CMK (cell line): Measurements from ENCODE around the gene CCDC192.
"Not testable (repeated sequence)": the region's sequence is repeated elsewhere in the genome, so short reads cannot be mapped to it uniquely, and the experiment has no call there.

Source experiments
- DNase-seq: peaks from one replicate; pipeline ENCODE4 v3.0.0-alpha.2; 2010; ENCODE audit warnings: low read depth

The CCDC192 gene

GRCh38 chr5:127762412-127762811 lies 59.2 kb downstream of the CCDC192 start:
- no peak for DNase-seq

GRCh38 chr5:127766676-127767335 lies 63.6 kb downstream of the CCDC192 start:
- no peak for DNase-seq

DNA sequence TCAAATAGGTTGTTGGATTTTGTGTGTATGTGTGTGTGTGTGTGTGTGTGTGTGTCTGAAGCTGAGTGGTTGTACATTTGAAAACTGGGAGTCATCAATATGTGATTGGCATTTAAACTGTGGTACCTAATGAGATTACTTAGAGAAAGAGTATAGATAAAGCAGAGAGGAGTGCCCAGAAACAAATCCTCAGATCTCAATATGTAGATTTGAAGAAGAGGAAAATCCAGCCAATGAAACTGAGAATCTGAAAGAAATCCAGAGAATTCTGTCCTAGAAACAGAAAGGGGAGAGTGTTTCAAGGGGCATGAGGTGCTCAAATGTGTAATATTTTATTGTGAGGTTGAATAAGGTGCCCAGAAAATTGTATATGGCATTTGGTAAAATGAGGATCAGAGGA lies 66.2 kb downstream of the CCDC192 start:
- DNase-seq, result no peak

DNA sequence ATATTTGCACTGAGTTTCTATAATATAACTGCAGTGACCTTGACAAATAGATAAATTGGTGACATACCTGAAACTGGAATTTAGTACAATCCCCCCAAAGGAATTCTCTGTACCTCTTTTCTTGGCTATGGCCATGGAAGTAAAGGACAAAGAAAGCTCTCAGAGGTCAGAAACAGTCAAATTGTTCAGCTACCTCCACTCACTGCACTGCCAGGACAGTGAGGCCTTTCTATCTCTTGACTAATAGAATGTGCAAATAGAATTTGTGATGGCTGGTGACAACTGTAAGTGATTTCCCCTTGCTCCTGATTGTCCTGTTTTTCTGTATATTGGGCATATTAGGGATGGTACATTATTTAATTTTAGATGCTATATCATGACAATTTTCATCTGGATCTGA lies 67.1 kb downstream of the CCDC192 start:
- no peak for DNase-seq

- DNase-seq, result no peak
Observed at GRCh38 chr5:127772531-127772930, 69.3 kb downstream of the CCDC192 start.

DNA sequence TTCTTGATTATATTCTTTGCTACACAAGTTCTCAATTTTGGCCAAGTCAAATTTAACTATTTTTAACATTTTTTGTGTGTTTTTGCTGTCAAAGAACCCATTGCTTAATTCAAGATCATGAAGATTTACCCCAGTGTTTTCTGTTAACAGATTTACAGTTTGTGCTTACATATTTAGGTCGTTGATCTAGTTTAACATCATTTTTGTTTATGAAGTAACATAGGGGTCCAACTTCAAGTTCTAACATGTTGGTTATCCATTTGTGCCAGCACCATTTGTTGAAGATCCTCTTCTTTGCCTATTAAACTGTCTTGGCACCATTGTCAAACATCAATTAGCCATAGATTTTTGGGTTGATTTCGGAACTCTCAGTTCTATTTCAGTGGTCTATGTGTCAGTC lies 71.0 kb downstream of the CCDC192 start:
- no peak for DNase-seq

DNA sequence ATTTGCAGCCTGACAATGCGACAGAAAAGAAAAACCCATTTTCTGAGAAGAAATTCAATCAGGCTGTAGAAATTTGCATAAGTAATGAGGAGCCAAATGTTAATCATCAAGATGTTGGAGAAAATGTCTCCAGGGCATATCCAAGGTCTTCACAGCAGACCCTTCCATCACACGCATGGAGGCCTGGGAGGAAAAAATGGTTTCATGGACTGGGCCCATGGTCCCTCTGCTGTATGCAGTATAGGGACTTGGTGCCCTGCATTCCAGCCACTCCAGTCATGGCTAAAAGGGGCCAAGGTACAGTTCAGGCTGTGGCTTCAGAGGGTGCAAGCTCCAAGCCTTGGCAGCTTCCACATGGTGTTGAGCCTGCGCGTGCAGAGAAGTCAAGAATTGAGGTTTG lies 73.3 kb downstream of the CCDC192 start:
- no peak for DNase-seq

- no peak for DNase-seq
Observed at GRCh38 chr5:127777957-127778356, 74.8 kb downstream of the CCDC192 start.

- DNase-seq, result not testable (repeated sequence)
Observed at GRCh38 chr5:127782450-127782849, 79.3 kb downstream of the CCDC192 start.

DNA sequence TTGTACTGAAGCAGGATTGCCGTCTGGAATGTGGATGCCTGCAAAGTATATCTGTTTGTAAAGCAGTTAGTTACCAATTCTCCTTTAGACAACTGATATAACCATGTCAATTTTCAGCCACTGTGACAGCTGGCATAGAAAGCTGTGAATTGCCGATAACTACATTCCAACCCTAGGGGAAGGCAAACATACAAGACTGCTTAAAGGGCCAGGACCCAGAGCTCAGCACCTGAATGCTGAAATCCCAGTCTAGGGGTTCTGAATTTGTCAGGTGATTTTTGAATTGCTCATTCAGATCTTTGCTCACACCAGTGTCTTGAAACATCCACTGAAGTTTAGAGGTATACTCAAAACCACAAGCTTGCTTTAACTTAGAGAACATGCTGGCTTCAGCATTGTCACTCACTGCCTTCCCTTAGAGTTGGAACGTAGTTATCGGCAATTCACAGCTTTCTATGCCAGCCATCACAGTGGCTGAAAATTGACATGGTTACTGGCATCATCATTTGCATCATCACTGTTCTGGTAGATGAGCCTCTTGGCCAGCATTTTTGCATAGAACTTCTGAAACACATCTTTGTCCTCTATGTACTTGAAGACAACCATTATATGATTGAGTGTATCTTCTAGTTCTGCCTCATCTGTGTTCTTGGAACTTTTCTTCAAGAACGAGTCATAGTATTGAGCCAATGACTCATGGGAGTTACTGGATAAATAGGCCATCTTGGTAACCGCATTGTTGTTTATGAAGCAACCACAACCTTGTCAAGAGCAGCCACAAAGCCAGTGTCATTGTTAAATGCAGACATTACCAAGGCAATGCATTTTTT lies 82.1 kb downstream of the CCDC192 start:
- DNase-seq, result no peak

DNA sequence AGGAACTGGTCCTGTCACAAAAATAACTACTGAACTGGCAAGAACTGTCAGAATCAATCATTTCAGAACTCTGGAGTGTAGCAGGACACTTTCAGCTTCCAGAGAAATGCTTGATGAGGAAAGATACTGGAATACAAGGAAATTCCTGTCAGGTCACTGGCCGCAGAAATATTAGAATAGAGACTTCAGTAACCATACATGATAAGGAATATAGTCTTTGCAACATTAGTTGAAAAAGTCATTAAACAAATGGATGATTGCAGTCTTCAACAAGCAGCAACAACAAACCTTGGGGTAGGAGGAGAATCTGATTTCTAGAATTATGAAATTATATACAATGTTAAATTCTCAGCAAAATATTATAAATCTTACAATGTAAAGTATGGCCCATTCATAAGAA lies 88.2 kb downstream of the CCDC192 start:
- no peak for DNase-seq

GRCh38 chr5:127791908-127792307 lies 88.7 kb downstream of the CCDC192 start:
- DNase-seq, result not testable (repeated sequence)

DNA sequence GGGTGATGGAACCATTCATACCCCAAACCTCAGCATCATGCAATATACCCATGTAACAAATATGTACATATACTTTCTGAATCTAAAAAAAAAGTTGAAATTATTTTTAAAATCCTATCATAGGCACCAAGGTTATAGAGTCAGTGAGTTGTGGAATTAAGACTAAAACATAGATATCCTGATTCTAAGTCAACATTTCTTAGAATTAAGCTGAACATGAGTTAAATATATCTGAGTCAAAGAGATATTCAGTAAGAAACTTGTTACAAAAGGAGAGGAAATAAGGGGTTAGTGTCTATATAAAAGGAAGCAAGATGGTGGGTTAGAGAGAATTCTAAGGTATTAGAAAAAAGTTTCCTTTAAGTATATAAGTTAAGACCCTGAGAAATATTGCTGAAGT lies 89.9 kb downstream of the CCDC192 start:
- no peak for DNase-seq

DNA sequence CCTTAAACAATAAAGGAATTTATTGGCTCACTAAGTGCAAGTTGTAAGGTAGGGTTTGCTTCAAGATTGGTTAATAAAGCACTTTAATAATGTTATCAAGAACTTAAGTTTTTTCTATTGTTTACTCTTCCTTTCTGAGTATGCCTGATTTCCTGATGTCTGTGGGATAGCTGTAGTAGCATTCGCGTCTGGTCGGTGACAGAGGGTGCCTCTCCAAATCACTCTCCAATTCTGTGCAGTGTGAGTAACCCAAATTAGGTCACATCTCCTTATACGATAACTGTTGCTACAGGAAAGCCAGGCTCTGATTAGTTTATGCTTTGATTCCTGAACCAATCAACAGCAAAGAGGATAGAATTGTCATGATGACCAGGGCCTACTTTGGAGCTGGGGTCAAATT lies 90.7 kb downstream of the CCDC192 start:
- no peak for DNase-seq

DNA sequence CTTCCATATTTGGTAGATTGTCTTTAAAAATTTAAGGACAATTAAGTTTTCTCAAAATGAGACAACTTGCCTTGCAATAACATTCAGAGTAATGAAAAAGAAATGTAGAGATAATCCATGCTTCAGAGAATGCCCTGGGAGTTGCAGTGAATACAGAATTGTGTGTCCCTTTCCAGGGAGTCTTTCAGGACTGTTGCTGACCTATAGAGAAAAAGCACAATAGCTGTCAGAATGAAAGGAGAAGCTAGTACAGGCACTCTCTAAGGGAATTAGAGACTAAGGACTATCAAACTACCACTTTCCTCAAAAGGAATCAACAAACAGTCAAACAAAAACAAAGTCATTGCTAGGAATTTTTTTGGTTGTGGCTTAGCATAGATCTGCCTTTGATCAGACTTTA lies 93.0 kb downstream of the CCDC192 start:
- no peak for DNase-seq

DNA sequence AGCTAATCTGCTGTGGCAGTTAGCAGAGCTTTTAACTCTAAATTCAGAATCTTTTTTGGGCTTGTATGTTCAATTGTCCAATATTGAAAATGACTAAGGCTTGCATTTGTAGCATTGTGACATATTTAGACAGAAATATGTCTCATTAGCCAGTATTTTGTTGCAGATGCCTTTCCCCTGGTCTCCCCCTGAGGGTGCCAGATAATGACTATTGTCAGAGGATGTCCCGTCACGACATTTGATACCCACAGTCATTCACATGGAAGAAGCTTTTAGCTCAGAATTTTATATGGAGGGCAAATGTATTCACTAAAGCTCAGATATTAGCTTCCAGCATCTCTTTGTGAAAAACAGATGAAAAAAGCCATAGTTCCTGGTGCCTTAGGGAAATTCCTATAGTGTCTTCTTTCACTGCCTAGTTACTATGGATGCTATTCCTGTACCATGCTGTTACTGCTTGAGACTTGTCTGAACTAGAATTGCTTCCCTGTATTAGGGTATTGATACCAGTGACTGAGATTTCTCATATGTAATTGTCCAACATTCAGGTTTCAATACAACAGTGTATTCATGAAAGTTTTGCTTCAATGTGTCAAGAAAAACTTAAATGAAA lies 96.2 kb downstream of the CCDC192 start:
- DNase-seq, result no peak

- DNase-seq, result no peak
Observed at GRCh38 chr5:127801751-127802476, 98.7 kb downstream of the CCDC192 start.

DNA sequence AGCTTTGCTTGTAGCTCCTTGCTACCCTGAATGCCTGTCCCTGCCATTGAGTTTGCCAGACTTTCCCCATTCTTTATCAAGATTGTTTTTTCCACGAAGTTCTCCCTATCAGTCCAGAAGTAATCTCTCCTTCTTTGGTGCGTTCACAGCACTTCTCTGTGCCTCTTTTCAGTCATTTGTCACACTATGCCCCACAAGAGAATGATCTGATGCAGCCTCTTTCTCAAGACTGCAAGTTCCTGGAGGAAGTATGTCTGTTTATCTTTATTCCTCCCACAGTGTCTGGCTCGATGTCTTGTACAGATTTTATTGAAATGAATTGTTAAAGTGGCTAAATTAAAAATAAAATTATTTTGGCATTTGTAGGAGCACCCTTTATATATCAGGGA lies 99.3 kb downstream of the CCDC192 start:
- DNase-seq, result peak; percentile 8

DNA sequence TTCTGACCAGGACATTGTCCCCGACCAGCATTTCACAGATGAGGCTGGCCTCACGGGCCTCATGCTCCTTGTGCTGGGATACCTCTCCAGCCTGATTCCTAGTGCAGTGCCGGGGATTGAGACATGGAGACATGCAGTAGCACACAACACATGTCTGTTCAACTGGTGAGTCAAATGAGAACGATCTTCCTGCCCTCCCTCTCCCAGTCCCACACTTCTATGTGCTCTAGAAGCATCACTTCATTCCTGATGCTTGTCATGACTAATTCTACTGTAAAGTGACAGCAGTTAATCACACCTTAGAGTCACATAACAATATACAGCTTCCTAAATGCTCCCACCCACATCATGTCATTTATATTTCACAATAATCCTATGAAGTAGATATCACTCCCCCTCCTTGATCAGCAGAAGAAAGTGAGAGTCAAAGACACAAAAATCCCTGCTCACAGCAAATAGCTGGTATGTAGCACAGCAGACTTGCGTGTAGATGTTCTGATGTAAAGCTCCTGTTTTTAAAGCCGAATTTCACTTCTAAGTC lies 101.8 kb downstream of the CCDC192 start:
- no peak for DNase-seq

DNA sequence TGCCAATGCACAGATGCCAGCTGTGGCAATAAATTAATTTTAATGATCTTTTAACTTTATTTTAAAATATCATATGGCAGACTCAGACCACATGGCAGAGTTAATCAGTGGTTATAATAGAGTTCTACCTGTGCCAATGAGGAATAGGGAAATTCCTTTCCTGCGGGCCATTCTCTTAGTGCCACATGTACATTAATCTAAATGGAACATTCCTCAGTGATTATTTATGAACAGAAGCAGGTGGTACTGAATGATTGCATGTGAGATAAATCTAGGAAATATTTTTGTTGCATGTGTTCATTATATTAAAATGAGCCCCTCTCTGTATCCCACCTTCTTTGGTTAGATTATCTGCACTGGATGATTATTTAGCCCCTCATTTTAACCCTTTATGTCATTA lies 102.3 kb downstream of the CCDC192 start:
- DNase-seq, result no peak

- DNase-seq, result no peak
Observed at GRCh38 chr5:127806776-127807175, 103.6 kb downstream of the CCDC192 start.

GRCh38 chr5:127809533-127809932 lies 106.3 kb downstream of the CCDC192 start:
- no peak for DNase-seq
